ENCODE data around the gene FTL.

GRCh38 chr19:48966541-48967345 lies 1.6 kb downstream of the FTL start:
- TF ChIP-seq CTCF (IDR thresholded peaks at IDR 0.05) (no peak), POLR2A (IDR thresholded peaks at IDR 0.05) (no peak)

Data from testis (tissue), 2 donors.